ENCODE data around the gene PTPRK. TPM values are rescaled to one million over a fixed set of nuclear protein-coding genes. Genes with fewer than 3 reads are reported as not detected.

PTPRK gene
- total RNA-seq, 1 donor from 2014 or later = 15.6 TPM

DNA sequence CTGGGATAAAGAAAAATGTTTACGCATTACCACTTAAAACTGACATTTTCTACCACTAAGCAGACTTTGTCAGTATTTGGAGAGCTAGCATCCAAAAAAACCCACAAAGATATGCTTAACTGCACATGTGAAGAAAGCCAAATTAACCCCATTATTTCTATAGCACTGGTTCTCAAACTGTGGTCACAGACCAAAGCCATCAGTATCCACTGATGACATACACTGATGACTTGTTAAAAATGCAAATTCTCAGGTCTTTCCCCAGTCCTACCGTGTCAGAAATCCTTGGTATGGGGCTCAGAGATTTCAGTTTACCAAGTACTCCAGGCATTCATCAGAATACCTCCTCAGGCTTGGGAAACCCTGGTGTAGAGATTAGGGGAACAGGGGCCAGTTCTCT lies 230.2 kb downstream of the PTPRK start:
- DNase-seq (ENCODE audit: low spot score) = no peak

DNA sequence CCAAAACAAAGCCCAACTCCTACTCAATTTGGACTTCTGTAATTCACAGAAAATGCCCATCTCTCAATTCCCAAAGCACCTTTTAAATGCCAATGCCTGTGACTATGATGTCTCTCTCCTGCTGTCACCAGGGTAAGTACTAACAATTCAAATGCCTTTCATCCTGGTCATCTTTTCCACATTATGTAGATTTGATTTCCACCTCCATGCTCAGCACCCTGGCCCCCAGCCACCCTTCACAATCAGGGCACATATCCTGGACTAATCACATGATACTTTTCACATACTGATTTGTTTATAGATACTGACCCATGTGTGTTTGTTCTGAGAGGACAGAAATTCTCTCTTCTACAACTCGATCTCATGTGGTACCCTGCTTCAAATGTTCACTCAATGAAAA lies 236.3 kb downstream of the PTPRK start:
- no peak for DNase-seq (ENCODE audit: low spot score)

DNA sequence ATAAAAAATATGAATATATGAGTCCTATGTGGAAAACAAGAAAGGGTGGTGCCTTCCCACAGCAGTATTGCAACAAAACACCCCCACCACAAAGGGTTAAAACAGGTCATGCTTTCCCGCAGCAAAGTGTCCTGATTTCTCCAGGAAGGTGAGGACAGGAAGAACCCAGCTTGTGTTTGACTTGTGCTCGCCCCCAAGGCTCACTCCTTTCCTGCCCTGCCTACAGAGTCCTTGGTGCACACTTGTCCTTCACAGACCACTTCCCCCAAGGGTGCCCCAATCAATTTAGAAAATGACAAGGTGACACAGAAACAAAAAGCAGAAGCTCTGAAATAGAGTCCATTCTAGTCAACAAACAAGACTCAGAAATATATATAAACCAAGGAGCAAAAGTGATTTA lies 237.4 kb downstream of the PTPRK start:
- no peak for DNase-seq (ENCODE audit: low spot score)

DNA sequence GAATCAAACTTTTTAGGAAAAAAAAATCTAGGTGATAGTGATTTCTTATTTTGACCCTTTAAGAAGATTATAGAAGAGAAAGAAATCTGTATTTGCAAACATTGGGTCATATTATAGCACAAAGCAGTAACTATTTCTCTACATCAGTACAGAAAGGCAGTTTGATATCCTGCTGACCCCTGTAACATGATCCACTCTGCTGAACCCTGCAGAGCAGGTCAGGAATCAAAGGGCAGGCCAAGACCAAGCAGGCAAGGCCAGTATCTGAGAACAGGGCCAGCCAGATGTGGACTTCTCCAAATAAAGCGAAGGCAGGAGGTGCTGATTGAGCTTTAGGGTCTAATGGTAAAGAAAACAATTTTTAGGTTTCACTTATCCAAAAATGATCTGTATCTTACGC lies 239.4 kb downstream of the PTPRK start:
- no peak for DNase-seq (ENCODE audit: low spot score)

DNA sequence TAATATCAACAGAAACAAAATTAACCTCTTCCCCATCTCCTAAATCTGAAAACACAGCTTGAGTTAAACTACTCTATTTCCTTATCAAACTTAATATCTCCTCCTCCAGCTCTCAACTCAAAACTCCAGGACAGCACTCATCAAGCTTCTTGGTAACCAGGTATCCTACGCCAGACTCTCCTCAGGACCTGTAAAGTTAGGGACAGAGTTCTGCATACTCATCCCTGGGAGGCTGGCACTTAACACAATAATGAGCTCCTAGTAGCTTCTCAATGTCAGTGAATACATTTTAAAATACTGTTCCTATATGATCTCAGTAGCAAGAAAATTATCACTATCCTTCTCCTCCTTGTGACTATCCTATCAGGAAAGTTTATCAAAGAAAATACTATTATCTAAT lies 240.3 kb downstream of the PTPRK start:
- DNase-seq (ENCODE audit: low spot score) = no peak

DNA sequence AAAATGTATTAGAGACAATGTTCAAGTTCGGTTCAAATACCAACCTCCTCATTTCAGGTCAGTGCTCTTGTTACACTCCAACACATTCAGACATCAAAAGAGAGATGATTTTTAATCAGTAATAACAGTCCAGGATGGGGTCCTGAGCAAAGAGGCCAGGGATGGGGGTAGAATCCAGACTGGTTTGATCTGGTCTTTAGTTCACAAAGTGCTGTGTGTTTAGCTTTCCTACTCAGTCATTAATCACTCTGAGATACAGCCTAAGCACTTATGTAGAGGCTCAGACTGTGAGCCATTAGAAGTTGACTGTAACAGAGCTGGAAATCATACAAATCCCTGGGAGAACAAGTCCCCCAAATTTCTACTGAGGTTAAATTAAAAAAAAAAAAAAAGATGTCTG lies 241.6 kb downstream of the PTPRK start:
- DNase-seq (ENCODE audit: low spot score) = peak; percentile 42

DNA sequence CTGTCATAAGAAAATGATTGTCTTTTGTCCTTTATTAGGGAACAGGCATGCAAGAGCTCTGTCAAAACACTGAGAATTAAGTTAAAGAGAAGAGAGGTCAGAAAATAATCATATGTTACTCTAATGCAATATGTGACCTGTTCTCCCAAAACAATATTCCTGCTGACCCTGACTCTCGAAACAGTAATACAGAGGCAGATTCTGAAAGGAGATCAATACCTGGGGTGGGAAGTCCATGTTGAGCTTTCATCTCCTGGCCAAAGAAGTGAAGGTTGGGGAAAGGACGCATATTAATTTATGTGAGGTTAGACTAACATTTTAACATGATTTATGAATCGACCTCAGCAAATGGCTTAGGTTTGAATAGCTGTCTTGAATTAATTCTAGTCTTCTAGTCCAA lies 243.0 kb downstream of the PTPRK start:
- DNase-seq (ENCODE audit: low spot score) = no peak

DNA sequence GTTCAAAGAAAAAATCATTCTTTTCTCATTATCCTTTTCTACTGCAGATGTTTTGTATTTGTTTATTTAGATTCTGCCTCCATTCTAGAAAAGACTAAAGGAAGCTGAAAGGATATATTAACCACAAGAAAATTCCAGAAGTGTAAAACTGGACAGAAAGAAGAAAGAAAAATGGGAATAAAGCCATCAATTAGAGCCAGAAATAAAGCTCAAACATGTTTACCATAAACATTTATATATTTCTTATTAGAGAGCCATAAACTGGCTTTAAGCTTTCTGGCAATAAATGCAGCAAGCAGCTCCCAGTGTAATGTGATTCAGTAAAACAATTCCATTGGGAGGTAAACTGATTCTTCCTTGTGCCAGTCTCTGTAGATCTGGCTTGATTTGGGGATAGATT lies 244.1 kb downstream of the PTPRK start:
- DNase-seq (ENCODE audit: low spot score) = no peak

DNA sequence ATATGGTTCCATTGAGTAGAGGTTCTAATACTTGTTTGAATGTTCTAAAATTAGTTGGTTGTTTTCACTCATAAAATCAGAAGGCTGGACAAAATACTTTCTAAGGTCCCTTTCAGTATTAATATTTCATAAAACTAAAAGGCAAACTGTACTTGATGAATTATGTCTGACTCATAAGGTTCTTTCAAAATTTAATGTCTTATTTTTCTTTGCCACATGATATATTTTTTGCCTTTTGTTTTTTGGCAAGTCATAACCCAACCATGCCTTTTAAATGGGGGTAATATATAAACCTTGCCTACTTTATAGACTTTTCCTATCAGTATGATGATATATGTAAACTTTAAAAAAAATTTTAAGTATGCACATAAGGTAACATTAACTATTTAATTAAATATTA lies 244.7 kb downstream of the PTPRK start:
- no peak for DNase-seq (ENCODE audit: low spot score)

DNA sequence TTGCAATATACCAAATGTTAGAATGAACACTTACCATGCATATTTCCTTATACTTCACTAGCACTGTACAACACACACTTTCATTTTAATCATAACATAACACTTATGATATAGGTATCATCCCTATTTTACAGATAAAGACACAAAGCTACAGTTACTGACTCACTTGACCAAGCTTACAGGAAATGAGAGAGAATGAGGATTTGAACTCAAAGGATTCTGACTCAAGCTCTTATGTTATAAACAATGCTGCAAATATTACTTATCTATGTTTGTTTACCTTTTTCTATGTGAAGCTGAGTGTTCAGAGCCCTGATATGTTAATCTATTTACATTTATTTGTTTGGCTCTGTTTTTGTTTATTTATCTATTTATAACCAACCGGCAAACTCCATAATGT lies 245.4 kb downstream of the PTPRK start:
- no peak for DNase-seq (ENCODE audit: low spot score)

DNA sequence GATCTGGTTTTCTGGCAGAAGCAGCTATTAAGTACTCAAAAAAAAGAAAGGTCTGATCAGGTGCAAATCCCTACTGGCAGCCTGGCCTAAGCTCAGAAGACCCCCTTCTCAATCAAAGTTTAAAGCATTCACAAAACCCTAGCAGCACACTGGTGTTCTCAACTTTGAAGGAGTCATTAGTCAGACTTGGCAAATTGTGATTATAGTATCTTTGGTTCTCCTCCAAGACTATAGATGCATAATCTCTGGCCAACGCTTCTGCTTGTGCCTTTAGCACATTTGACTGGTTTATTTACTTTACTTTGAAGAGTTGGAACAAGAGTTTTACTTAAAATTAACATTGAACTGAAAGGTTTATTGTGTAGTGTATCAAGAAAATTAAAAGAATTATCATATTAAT lies 248.9 kb downstream of the PTPRK start:
- no peak for DNase-seq (ENCODE audit: low spot score)

DNA sequence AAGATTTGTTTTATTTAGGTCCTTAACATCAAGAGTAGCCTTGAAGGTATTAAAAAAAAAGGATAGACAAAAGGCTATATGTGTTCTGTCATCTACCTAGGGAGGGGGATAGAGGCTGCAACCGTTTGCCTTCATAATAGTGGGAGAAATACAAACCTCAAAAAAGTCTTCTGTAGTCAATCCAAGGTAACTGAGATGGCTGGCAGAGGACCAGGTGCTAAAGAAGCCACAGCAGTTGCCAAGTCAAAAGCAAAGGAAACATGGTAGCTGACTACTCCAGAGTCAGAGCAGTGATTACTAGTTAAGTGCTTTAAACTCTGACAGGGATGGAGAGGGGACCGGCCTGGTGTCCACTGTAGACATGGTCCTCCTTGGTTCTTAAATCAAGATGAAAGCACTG lies 249.4 kb downstream of the PTPRK start:
- peak; percentile 20 for DNase-seq (ENCODE audit: low spot score)

DNA sequence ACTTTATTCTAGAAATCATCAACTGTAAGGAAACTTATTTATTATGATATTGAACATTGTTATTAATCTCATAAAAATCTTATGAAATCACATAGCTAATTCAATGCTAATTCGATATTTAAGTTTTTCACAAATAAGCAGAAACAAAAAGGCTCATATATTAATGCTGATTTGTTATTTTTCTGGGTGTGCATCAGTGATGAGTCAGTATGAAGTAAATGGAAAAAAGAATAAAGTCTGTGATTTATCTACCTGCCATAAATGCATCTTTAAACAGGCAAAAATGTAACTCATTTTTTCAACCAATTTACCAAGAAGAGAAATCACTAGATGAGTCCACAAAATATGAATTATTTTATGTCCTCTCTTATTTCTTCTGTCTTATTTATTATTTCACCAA lies 253.5 kb downstream of the PTPRK start:
- DNase-seq (ENCODE audit: low spot score) = no peak

DNA sequence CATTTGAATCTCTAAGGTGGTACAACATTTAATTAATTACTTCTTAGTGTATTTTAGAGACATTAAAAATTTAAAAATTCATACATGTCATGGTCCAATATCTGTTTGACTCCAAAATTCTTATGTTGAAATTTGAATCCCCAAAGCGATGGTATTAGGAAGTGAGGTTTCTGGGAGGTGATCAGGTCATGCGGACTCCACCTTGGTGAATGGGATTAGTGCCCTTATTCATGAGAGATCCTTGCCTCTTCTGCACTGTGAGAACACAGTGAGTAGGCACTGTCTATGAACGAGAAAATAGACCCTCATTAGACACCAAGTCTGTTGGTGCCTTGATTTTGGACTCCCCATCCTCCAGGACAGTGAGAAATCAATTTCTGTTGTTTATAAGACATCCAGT lies 254.7 kb downstream of the PTPRK start:
- DNase-seq (ENCODE audit: low spot score) = no peak

DNA sequence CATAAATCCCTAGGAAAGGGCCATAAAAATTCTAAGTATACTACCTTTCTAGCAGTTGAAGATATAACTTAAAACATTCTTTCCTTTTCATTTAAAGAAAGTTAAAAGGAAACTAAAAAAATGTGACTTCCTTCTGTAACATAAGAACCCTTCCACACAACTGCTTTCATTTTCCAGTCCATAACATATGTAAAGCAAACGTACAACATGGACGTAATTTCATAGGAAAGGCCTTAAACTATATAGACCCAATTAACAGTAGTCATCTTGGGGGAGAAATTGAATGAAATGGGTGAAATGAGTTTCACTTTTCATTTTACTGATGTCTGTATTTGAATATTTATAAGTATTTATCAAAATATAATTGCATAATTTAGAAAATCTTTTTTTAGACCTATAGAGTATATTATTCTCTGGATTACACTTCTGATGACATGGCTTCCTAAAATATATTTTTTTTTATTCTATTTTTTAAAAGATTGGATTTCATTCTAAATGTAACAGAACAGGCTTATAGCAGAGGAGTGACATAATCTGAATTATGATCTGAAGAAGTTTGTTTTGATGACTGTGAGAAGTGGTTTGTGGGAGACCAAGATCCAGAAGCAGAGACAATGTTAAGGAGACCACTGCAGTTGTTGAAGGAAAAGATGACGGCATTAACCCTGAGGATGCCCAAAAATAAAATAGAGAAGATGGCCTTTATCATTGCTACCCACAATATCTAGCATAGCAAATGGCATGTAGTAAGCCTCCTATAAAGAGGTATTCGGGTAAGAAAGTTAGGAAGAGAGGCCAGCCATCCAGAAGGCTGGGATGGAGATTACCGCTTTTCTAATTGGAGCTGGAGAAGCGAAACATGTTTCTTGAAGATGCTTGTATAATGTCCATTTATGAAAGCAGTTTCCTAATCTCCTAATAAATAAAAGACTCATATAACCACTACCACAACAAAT lies 260.4 kb downstream of the PTPRK start:
- DNase-seq (ENCODE audit: low spot score) = no peak

DNA sequence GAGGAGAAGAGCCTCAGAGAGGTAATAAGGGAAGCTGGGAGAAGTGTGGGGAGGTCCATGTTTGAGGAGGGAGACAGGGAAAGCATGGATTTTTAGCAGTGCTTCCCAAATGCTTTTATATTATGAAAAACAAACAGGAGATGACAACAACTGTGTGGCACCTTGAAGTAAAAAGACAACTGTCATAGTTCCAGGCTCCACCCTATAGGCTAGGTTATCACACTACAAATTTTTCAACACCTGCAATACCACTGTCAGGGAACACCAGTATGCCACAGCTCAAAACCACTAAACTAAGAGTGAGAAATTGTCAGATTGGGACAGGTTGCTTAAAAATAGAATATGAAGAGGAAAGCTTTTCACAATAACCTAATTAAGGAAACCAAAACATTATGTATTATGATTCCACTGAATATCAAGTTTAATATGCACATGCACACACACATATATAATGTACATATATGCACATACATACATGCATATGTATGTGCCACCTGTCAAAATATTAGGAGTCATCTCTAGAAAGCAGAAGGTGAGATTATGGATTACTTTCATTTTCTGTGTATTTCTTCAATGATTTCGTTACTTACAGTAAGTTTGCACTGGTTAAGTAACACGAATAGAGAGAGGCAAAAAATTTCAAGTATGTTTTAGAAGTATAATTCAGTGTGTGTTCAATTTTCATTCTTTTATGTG lies 261.2 kb downstream of the PTPRK start:
- no peak for DNase-seq (ENCODE audit: low spot score)

DNA sequence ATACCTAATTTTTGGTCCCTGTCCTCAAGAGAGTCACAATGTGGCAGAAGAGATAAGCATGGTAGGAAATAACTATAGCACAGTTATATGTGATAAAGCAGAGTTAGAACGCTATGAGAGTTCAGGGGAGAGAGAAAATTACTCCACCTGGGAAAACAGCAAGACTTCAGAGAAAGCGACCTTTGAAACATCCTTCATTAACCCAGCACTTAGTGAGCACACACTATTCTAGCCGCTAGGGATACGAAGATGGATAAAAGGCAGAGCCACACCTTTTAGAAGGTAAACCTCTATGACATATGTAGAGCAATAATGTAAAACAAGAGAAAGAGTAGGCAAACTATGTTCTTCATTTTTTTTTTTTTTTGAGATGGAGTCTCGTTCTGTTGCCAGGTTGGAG lies 264.3 kb downstream of the PTPRK start:
- DNase-seq (ENCODE audit: low spot score) = no peak

DNA sequence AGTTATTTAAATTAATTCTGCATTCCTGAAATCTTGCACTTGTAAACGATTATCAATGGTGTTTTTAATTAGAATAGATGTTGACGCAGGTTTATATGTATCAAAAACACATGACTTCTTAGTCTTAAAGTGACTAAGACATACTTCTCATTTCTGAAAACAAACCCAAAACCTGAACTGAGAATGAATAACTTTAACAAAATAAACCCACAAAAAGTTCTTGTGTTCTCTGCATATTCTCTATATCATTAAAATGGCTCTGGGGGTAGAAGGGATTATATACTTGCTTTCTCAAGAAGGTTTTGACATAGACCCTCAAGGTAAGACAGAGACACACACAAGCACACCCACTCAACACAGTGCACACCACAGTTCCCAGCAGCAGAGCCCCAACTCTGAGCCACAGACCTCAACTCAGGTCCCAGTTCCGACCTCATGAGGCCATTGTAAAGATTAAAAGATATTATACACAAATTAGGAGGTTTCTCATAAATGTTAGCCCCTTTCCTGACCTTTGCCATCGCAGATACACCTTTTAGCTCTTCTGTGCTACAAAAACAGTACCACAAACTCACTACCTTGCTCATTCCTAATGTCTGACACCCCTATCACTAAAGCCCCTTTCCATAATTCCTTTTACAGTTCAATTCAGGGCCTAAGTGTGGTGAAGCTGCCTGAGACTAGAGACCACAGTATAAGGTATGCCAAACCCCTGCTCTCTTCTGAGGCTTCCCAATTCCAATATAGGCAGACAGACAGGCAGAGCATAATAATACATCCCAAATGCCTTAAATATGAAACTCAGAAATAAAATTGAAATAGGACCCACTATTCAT lies 267.8 kb downstream of the PTPRK start:
- no peak for DNase-seq (ENCODE audit: low spot score)

DNA sequence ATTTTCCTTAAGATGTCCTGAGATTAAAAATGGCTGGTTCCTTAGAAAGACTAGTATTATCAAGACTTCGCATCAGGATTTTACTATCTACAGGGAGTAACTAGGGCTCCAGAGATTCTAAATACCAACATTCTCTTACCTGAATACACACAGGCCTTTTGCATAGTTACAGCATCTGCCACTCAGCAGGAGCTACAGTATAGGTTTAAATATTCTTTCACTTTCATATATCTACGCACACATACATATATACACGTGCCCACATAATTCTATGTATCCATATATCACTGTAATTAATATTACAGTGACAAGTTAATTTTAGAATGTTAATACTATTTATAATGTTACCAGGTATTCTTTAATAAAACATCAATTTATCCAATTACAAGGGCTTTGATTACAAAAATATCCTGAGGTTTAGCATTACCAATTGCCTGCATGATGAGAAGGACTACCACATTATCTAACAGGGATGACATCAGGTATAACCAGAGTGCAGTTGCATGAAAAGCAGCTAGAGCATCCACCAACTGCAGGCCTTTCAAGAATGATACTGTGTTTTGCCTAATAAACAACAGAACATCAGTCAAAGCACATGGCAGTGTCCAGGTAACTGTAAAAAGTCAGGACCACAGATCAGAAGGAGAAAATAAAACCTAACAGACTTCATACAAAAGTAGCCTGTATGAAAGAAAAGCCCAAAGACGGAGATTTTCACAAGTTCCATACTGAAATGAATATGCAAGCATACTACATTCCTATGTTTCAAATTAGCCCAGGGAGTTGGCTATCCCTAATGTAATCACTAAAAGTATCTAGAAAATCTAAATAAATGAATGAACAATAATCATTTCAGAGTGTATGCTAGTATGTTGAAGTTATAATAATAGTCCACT lies 268.7 kb downstream of the PTPRK start:
- DNase-seq (ENCODE audit: low spot score) = no peak

DNA sequence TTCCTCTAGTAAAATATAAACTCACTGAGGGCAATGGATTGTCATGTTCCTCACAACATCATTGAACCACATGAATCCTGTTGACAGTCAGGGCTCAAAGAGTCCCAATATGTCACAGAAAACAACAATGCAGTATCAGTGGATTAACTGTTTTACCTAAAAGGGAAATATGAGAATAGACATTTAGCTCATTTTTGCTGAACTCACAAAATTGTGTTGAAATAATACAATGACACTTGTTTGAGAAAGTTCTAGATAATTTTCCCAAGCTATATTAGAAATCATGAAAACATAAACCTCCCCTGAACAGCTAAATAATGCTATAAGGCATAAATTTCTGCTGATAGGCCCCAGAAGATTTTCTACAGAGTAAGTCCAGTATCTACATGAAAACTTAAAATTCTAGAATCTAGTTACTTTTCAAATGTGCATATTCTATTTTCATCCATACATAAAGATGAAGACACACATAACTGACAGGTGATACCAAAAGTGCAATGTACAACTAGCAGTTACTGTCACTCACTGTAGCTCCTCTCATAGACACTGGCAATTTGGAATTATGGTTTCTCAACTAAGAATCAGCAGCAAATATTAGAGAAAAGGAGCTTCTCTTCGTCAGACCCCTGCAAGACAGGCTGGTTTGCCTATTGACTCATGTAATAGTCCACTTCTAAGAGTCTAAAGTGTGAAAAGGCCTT lies 269.9 kb downstream of the PTPRK start:
- no peak for DNase-seq (ENCODE audit: low spot score)

DNA sequence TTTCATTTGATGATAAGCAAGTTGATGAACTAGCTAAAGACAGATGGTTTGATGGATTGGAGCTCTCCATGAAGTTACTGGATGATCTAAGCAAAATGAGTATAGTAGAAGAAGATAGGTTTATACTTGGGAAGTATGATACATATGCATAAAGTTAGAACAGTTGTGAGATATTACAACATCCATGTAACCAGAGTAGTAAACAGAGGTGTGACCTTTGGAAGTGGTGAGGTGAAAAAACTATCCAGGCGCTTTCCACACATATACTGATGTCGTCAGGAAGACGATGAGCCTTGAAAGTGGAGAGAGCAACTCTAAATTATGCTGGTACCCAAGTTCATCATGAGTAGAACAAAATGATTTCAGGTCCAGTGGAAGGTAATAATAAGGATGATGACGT lies 271.0 kb downstream of the PTPRK start:
- DNase-seq (ENCODE audit: low spot score) = no peak

Measured in umbilical cord (tissue), 2 donors.